ENCODE measurements around the gene MYL7. TPM values are rescaled to one million over a fixed set of nuclear protein-coding genes. Genes with fewer than 3 reads are reported as not detected.
"Not testable (repeated sequence)": the region's sequence is repeated elsewhere in the genome, so short reads cannot be mapped to it uniquely, and the experiment has no call there.

Gene MYL7
- total RNA-seq, 2 experiments from 2014 or later, result not detected

- POLR2A ChIA-PET, result no interaction called here
- H3K36me3 Mint-ChIP-seq (ENCODE audit: low read depth), result no peaks in the 10 kb centered on the region
- H3K9me3 Mint-ChIP-seq, result no peaks in the 10 kb centered on the region
- no peak overlapping the region for H3K27ac Mint-ChIP-seq
- H3K4me3 Mint-ChIP-seq, result no peak overlapping the region
- H3K27me3 Mint-ChIP-seq, result peaks cover 12% of the 10 kb centered on the region
- CTCF ChIA-PET, result no interaction called here
- H3K4me1 Mint-ChIP-seq, result peaks cover 3% of the 10 kb centered on the region
- DNase-seq, result no peak
These were observed 12.2 kb downstream of the MYL7 start for GRCh38 chr7:44128721-44129582.

- peaks cover 10% of the 10 kb centered on the region for H3K4me1 Mint-ChIP-seq
- H3K4me3 Mint-ChIP-seq, result no peak overlapping the region
- CTCF ChIA-PET, result interaction anchor here (0.6 kb wide), 1 partner anchor 20 kb away, joined by 3 read pairs; no protein-coding TSS in a partner anchor
These were observed 14.0 kb downstream of the MYL7 start for GRCh38 chr7:44127161-44127560.

GRCh38 chr7:44126574-44126973 is 14.6 kb downstream of the MYL7 start:
- POLR2A ChIA-PET, CTCF ChIA-PET, H3K9me3 Mint-ChIP-seq: not testable (repeated sequence)

More at GRCh38 chr7:44127161-44127560, 14.0 kb downstream of the MYL7 start:
- no peak for DNase-seq
- Mint-ChIP-seq H3K9me3 (no peaks in the 10 kb centered on the region), H3K27ac (no peak overlapping the region), H3K27me3 (peaks cover 12% of the 10 kb centered on the region), H3K36me3 (ENCODE audit: low read depth) (no peaks in the 10 kb centered on the region)
- POLR2A ChIA-PET, result no interaction called here

GRCh38 chr7:44124822-44125202 is 16.3 kb downstream of the MYL7 start:
- peaks cover 32% of the 10 kb centered on the region for H3K4me1 Mint-ChIP-seq
- no peaks in the 10 kb centered on the region for H3K9me3 Mint-ChIP-seq
- peaks cover 12% of the 10 kb centered on the region for H3K27me3 Mint-ChIP-seq
- peak overlapping the region; percentile 43 for H3K4me3 Mint-ChIP-seq
- no peak overlapping the region for H3K27ac Mint-ChIP-seq
- no peak for DNase-seq
- ChIA-PET POLR2A (no interaction called here), CTCF (interaction anchor here (1.2 to 1.4 kb wide), 2 partner anchors 37 to 80 kb away, joined by 3 to 4 read pairs; no protein-coding TSS in a partner anchor)
- H3K36me3 Mint-ChIP-seq (ENCODE audit: low read depth), result peaks cover 13% of the 10 kb centered on the region

More at GRCh38 chr7:44126574-44126973, 14.6 kb downstream of the MYL7 start:
- H3K36me3 Mint-ChIP-seq (ENCODE audit: low read depth); H3K27ac Mint-ChIP-seq; H3K4me3 Mint-ChIP-seq; DNase-seq: not testable (repeated sequence)
- peaks cover 16% of the 10 kb centered on the region for H3K4me1 Mint-ChIP-seq
- peaks cover 12% of the 10 kb centered on the region for H3K27me3 Mint-ChIP-seq

DNA sequence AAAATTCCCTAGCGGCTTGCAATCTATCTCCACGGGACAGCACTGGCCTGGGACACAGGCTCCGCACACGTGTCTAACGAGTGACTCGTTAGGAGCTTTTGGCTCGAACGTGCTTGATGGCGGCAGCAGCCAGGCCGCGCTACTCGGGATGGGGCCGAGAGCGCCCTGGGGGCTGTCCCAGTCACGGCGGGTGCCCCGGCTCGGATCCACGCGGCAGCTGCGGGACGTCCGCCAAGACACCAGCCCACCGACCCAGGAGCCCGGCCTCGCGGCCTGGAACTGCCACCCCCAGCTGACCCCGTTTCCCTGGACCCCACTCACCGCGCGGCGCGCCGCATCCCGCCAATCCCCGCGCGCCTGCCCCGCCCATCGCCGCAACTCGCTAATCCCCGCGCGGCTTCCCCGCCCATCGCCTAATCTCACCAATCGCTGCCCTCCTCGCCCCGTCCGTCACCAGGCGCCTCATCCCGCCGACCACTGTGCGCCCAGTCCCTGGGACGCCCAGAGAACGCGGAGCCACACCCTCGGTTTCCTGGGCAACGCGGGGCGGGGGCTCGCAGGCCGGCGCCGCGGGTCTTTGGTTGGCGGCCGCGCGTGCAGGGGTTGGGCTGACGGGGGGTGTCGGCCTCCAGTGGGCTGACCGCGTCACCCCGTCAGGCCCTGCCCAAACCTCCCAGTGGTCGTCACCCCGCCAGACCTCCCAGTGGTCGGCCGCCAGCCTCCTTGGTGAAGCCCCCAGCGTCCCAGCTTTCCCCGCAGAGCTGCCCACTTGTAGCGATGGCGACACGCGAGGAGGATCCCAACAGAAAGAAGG is 17.7 kb downstream of the MYL7 start, which contains the start of gene POLD2:
TSS of gene POLD2 (minus strand) at position 359 of the 814 bp plus-strand sequence. CDS start 1,495 bp downstream, outside the sequence.
- Mint-ChIP-seq H3K27ac (peak within 1 kb of the TSS; percentile 89), H3K27me3 (peaks cover 12% of the 10 kb centered on the region), H3K4me1 (peaks cover 33% of the 10 kb centered on the region), H3K36me3 (ENCODE audit: low read depth) (peaks cover 16% of the 10 kb centered on the region), H3K9me3 (no peaks in the 10 kb centered on the region), H3K4me3 (peak within 1 kb of the TSS; percentile 87)
- CTCF ChIA-PET, result interaction anchor here (0.6 to 2.4 kb wide), 5 partner anchors 14 to 85 kb away, joined by 3 to 11 read pairs (median 4); no protein-coding TSS in a partner anchor
- POLR2A ChIA-PET, result no interaction called here
- DNase-seq, result peak; percentile 98

- POLR2A ChIA-PET, result no interaction called here
- no peaks in the 10 kb centered on the region for H3K9me3 Mint-ChIP-seq
- H3K36me3 Mint-ChIP-seq (ENCODE audit: low read depth), result peaks cover 23% of the 10 kb centered on the region
- peaks cover 12% of the 10 kb centered on the region for H3K27me3 Mint-ChIP-seq
- CTCF ChIA-PET, result interaction anchor here (1.4 to 2.4 kb wide), 4 partner anchors 13 to 86 kb away, joined by 3 to 11 read pairs (median 6); no protein-coding TSS in a partner anchor
- peaks cover 33% of the 10 kb centered on the region for H3K4me1 Mint-ChIP-seq
- peak overlapping the region; percentile 87 for H3K4me3 Mint-ChIP-seq
- no peak for DNase-seq
- H3K27ac Mint-ChIP-seq, result peak overlapping the region; percentile 74
These were observed 18.6 kb downstream of the MYL7 start for GRCh38 chr7:44122529-44122928.

DNA sequence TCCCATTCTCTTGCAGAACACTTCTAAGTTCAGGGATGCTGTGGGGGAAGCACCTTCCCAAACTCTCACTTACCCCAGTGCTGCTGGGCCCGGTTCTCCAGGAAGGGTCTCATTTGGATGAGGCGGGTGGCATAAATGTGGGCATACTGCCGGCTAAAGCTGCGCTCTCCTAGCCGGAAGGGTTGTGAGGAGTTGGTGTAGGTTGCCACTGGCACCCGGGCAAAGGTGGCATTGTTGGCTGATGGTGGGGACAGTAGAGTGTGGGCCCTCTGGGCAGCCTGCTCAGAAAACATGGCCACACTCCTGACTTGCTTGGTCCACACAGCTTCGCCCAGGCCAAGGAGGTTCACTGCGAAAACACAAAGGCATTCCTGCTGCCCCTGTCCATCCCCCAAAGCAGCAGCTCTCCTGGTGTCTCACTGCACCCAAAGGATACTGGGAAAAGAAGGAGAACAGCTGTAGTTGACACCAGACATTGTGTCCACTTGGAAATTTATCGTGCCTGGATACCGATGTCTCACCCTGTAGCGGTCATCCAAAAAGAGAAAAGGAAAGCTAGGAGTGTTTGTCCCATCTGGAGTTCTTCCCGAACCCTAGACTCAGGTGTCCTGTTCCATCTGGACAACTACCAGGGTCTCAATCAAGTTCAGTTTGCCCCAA is 19.2 kb downstream of the MYL7 start:
- DNase-seq, result no peak
- no peaks in the 10 kb centered on the region for H3K9me3 Mint-ChIP-seq
- H3K27me3 Mint-ChIP-seq, result peaks cover 9% of the 10 kb centered on the region
- ChIA-PET POLR2A (no interaction called here), CTCF (interaction anchor here (0.6 to 2.4 kb wide), 4 partner anchors 13 to 119 kb away, joined by 3 to 11 read pairs (median 6); no protein-coding TSS in a partner anchor)
- H3K4me1 Mint-ChIP-seq, result peaks cover 33% of the 10 kb centered on the region
- peak overlapping the region; percentile 74 for H3K27ac Mint-ChIP-seq
- peak overlapping the region; percentile 87 for H3K4me3 Mint-ChIP-seq
- H3K36me3 Mint-ChIP-seq (ENCODE audit: low read depth), result peaks cover 28% of the 10 kb centered on the region

GRCh38 chr7:44120395-44120794 is 20.7 kb downstream of the MYL7 start:
- peaks cover 28% of the 10 kb centered on the region for H3K36me3 Mint-ChIP-seq (ENCODE audit: low read depth)
- no peak overlapping the region for H3K27ac Mint-ChIP-seq
- CTCF ChIA-PET, result no interaction called here
- POLR2A ChIA-PET, result no interaction called here
- H3K9me3 Mint-ChIP-seq, result no peaks in the 10 kb centered on the region
- H3K27me3 Mint-ChIP-seq, result peaks cover 5% of the 10 kb centered on the region
- no peak for DNase-seq
- peaks cover 33% of the 10 kb centered on the region for H3K4me1 Mint-ChIP-seq
- H3K4me3 Mint-ChIP-seq, result no peak overlapping the region

GRCh38 chr7:44119829-44120380 is 21.2 kb downstream of the MYL7 start:
- no peak overlapping the region for H3K27ac Mint-ChIP-seq
- DNase-seq, result no peak
- H3K27me3 Mint-ChIP-seq, result no peaks in the 10 kb centered on the region
- H3K36me3 Mint-ChIP-seq (ENCODE audit: low read depth), result peaks cover 28% of the 10 kb centered on the region
- H3K4me1 Mint-ChIP-seq, result peaks cover 33% of the 10 kb centered on the region
- no peaks in the 10 kb centered on the region for H3K9me3 Mint-ChIP-seq
- ChIA-PET CTCF (no interaction called here), POLR2A (no interaction called here)
- no peak overlapping the region for H3K4me3 Mint-ChIP-seq

GRCh38 chr7:44117801-44118429 is 23.2 kb downstream of the MYL7 start:
- POLR2A ChIA-PET, result no interaction called here
- DNase-seq, result no peak
- peaks cover 29% of the 10 kb centered on the region for H3K4me1 Mint-ChIP-seq
- no peaks in the 10 kb centered on the region for H3K9me3 Mint-ChIP-seq
- H3K27ac Mint-ChIP-seq, result no peak overlapping the region
- CTCF ChIA-PET, result interaction anchor here (1.7 kb wide), 1 partner anchor 24 kb away, joined by 5 read pairs; no protein-coding TSS in a partner anchor
- H3K36me3 Mint-ChIP-seq (ENCODE audit: low read depth), result peaks cover 28% of the 10 kb centered on the region
- H3K4me3 Mint-ChIP-seq, result no peak overlapping the region
- H3K27me3 Mint-ChIP-seq, result no peaks in the 10 kb centered on the region

DNA sequence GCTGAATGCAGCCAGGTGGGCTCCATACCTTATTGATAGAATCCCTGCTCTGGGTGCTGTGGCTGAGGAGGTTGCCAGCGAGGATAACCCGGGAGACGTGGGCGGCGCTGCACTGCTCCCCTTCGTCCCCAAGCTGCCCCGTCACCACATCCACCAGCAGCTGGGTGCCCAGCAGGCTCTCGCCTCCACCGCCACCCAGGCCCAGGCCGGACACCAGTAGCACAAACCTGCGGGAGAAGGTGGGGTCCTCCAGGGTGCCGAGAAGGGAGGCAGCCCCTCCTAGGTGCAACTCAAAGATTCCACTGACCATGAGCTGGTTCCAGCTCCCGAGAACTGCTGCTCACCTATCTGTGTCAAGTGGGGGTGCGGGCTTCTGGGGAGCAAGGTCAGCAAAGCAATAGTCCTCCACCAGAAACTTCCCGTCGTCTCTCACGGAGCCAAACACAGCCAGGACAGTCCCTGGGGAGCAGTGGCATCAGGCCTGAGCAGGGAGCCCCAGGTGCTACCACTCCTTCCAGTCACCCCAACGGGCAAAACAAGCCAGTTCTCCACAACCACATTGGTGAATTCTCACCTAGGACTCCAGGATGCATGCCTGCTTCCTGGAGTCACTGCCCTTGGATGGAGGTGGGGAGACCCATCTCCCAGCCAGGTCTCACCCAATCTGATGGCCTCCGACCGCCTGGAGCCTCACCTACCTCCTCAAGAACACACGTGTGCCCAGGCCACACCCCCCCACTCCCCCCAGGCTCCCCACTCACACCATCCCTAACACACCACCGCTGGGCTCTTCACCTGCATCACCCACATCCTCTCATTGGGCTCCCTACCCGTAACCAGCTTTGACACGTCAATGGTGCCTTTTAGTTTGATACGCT is 24.1 kb downstream of the MYL7 start:
- Mint-ChIP-seq H3K4me1 (peaks cover 22% of the 10 kb centered on the region), H3K27ac (no peak overlapping the region), H3K36me3 (ENCODE audit: low read depth) (peaks cover 28% of the 10 kb centered on the region), H3K9me3 (no peaks in the 10 kb centered on the region), H3K4me3 (no peak overlapping the region), H3K27me3 (no peaks in the 10 kb centered on the region)
- ChIA-PET CTCF (interaction anchor here (0.6 to 1.7 kb wide), 2 partner anchors 25 to 93 kb away, joined by 5 read pairs; no protein-coding TSS in a partner anchor), POLR2A (no interaction called here)
- DNase-seq, result no peak

All from activated CD4-positive, alpha-beta T cell treated with anti-CD3 and anti-CD28 coated beads, Interleukin-2, amount 10 ng/mL, durations not matched to agents 7 days and 5 days (primary cell).